Adrenal gland (tissue), 5 donors: ENCODE data around the gene LYRM4.

Source experiments
- POLR2A ChIP-seq, 2 donors: fragments of 450-650 bp; IDR thresholded peaks; one replicate each; pipeline ENCODE4 v1.6.1; 2017; ENCODE audit warnings: antibody characterized with exemption in 2 of 2, mild to moderate bottlenecking in 2 of 2, moderate library complexity in 1 of 2
- TF ChIP-seq, protein P1 (sequence below), 6 experiments: fragments of 450-650 bp in 4 of 6; fragments of 200-600 bp in 2 of 6; sonication (generic) in 1 of 6; IDR thresholded peaks; 1 replicate in 5 of 6; 2 replicates in 1 of 6; pipeline versions ENCODE4 v1.5.1 to v1.8.0; 2016 to 2021; ENCODE audit warnings: antibody characterized with exemption in 6 of 6, mild to moderate bottlenecking in 2 of 6, moderate library complexity in 1 of 6
- donor health status: DM: no; HTN: no; CAD: no.

DNA sequence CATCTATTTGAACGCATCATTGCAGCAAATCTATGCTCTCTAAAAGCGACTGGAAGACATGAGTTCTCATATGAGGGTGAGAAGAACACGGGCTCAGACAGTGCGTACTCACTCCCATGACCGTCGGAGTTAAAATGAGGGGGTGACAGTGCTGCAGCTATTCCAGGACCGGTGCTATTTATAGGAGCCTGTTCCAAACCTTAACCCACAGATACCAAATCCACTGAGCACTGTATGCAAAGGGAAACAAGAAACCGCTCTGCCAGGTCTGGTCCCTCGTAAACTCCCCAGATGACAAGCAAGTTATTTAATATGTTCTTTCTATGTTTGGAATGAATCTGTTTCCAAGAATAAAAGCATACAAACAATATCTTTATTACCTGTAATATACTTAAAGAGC is 152.7 kb downstream of the LYRM4 start:
- TF ChIP-seq, protein P1, sequence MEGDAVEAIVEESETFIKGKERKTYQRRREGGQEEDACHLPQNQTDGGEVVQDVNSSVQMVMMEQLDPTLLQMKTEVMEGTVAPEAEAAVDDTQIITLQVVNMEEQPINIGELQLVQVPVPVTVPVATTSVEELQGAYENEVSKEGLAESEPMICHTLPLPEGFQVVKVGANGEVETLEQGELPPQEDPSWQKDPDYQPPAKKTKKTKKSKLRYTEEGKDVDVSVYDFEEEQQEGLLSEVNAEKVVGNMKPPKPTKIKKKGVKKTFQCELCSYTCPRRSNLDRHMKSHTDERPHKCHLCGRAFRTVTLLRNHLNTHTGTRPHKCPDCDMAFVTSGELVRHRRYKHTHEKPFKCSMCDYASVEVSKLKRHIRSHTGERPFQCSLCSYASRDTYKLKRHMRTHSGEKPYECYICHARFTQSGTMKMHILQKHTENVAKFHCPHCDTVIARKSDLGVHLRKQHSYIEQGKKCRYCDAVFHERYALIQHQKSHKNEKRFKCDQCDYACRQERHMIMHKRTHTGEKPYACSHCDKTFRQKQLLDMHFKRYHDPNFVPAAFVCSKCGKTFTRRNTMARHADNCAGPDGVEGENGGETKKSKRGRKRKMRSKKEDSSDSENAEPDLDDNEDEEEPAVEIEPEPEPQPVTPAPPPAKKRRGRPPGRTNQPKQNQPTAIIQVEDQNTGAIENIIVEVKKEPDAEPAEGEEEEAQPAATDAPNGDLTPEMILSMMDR (IDR thresholded peaks at IDR 0.05): no peak
- no peak for TF ChIP-seq POLR2A (IDR thresholded peaks at IDR 0.05)
